Activated CD8-positive, alpha-beta memory T cell treated with anti-CD3 and anti-CD28 coated beads for 24 hours (primary cell): ENCODE measurements around the gene SLC22A23.

Source experiments
- DNase-seq: peaks from one replicate; pipeline ENCODE4 v3.0.0-alpha.2; 2020

Gene SLC22A23

DNA sequence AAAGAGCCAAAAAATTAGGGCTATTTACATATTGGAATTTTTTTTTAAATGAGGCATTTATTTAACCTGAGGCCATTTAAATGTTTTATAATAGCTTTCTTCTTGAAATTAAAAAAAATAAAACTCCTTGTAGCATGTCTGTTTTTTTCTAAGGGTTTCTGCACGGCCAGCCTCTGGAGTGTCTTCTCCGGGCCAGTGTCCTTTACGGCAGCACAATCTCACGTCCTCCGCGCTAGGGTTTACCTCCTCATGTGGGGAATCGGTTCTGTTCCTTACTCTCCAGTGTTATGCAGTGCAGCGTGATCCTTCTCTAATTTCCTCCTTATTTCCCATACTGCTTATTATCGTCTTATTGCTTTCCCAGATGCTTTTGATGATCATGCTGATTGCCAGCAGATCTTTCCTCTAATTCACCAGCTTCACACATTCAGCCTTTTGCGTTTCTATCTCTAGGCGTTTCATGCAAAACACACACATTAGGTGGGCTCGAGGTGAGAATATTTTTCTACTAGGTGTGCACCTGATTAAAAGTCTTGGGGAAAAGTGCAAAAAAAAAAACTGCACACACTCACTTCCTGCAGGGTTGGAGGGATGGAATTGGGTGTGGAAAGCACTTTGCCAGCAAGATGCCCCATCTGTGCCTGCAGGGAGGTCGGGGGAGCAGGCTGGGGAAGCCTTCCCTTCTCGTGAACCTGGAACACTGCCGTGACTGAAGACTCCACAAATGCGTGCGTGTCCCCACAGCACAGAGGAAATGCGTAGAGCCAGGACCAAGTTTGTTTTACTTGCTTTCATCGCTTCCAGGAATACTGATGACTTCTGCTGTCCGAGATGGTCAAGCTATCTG, 142.0 kb downstream of the SLC22A23 start:
- no peak for DNase-seq

DNA sequence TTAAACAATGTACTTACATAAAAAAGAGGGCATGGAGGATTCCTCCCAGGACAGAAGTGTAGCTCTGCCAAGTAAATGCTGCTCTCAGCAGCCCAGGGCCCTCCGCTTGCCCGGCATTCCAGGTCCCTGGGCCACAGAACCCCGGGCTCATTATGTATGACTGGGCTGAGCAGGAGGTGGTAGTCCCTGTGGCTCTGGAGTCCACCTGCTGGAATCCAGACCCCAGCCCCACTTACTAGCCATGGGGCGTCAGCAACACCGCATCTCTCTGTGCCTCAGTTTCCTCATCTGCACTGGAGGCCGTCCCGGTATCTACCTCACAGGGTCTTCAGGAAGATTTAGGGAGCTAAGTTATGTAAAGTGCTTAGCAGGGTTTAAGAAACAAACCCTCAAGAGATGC, 142.7 kb downstream of the SLC22A23 start:
- no peak for DNase-seq

DNA sequence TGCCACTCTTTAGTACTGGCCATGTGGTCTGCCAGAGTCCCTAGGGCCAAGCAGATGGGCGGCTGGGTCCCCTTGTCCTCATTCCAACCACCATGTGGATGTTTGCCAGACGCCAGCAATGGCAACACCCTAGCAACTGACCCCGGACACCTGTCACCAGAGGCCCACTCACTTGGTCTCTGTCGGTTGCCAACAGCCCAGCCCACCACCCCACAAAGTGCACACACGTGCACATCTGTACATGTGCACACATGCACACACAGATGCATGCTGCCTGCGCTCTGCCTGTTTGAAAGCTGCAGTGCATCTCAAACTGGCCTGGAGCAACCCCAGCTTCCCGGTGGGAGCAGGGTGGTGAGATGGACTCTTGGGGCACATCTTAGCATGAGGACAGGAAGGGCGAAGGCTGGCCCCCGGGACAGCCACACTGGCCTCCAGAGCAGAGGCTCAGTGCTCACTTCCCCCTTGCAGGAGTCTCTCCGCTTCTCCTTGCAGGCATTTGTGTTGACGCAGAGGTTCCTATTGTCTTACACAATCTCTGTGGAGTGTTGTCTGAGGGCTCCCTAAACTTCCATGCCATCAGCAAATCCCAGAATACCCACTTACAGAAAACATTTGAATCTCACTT, 144.1 kb downstream of the SLC22A23 start:
- DNase-seq: no peak

DNA sequence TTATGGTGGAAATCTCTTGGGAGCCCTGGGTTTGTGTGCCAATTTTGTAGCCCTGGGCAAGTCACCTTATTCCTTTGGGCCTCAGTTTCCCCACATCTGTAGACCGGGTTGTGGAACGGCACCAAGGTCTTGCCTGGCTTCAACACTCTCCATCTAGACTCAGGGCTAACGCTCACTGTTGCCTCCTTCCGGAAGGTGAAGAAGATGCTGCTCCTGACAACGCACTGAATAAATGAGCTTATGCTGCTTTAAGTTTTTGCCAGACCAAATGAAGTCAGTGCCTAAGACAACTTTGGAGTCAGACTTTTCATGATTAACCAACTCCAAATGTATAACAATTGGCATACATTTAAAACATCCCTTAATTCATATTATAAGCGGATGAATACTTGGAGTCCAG, 145.0 kb downstream of the SLC22A23 start:
- no peak for DNase-seq

DNA sequence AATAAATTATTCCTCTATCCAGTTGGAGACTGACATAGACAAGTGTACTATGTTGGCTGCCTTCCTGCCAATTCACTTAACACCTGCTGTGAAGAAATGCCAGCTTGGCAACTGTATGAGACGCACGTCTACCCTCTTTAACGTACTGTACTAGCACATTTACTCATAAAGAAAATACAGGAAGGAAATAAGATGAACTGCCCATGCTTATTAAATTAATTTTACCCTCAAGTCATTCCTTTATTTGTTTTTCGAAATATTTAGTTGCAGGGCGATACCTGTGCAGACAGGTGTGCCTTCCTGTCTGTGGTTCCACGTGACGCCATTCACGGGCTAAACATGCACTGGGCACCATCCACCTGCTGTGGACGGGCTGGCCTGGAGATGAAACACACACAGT, 146.1 kb downstream of the SLC22A23 start:
- no peak for DNase-seq

DNA sequence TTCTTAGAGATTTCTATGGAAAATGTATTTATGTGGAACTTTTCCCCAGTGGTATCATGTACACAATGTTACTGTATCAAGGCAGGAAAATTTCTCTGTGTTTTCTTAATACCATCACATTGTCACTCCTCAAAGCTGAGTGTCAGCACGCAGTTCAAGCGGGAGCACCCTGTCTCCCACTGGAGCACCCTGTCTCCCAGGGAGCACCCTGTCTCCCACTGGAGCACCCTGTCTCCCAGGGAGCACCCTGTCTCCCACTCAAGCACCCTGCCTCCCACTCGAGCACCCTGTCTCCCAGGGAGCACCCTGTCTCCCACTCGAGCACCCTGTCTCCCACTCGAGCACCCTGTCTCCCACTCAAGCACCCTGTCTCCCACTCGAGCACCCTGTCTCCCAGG, 146.8 kb downstream of the SLC22A23 start:
- no peak for DNase-seq

DNA sequence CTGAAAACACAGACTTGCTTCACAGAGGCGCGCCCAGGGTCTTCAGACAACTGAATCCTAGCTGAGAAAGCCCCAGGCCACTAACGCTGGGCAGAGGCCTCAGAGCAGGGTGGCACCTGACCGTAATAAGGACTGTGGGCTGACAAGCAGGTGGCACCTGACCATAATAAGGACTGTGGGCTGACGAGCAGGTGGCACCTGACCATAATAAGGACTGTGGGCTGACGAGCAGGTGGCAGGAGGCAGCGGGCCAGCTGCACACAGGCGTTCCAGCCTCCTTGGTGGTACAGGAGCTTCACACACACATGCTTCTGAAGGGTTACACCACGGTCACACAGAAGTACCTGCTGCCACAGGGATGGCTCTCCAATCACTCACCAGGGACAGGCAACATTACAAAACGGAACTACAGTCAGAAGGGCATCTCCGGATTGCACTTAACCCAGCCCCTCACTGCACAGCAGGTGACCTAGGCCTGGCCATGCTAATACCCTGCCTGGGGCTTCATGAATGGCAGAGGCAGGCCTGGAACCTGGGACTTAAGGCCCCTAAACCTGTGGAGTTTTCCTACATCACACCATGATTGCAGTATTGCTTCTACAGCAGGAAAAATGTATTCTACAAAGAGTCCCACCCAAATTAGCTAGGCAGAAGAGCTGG, 147.3 kb downstream of the SLC22A23 start:
- no peak for DNase-seq

DNA sequence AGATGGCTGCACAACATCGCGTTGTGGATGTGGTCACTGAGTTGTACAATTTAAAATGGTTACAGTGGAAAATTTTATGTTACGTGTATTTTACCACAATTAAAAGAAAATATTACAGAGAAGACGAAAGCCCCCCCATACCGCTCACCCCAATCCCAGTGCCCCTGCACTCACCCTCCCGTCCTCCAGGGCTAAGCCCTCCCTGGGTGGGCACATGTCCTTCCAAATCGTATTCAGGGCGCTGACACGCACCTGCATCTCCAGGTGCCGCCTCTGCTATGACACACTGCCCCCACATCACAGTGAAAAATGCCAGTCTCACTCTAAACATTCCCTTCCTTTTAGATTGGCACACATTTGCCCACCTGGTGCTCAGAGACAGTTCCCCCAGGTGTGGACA, 148.7 kb downstream of the SLC22A23 start:
- no peak for DNase-seq

DNA sequence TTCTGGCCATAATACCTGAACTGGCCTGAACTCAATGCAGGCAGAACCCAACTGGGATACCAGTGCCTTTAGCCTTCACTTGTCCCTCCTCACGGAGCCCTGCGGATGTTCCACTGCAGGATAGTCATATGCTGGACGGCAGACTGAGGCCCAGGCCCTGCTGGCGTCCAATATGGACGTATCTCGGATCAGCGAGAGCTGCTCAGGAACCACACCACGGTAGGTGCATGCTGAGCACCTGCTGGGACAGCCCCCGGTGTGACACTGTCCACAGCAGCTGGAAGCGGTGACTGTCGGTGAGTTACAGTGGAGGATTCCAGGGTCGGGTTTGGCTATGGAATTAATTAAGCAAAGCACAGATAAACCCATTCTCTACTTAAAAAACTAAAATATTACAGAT, 149.4 kb downstream of the SLC22A23 start:
- DNase-seq: no peak

DNA sequence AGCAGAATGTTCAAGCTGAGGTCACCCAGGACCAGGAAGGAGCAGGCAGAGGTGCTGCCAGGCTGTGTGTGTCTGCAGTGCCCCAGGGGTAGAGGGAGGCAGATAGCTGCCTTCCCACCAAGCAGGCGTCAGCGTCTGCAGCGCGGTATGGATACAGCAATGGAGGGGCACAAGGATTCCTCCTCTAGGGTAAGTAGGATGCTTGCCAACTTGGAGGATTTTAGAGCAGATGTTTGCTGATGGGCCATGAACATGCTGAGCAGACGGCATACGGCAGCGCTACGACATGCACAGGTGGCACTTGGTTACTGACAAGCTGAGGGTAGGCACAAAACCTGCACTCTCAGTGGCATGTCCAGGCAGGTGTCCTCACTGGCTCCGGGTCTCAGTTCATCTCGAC, 150.0 kb downstream of the SLC22A23 start:
- no peak for DNase-seq

DNA sequence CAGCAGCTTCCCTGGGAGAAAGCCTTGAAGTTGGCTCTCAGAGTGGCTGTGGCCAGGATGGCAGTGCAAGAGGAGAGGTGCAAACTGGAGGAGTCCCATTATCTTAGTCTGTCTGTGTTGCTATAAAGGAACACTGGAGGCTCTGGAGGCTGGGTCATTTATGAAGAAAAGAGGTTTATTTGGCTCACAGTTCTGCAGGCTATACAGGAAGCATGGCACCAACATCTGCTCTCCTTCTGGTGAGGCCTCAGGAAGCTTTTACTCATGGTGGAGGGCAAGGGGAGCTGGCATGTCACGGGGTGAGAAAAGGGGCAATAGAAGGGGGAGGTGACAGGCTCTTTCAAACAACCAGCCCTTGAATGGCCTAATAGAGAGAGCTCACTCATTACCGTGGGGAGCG, 151.0 kb downstream of the SLC22A23 start:
- no peak for DNase-seq

DNA sequence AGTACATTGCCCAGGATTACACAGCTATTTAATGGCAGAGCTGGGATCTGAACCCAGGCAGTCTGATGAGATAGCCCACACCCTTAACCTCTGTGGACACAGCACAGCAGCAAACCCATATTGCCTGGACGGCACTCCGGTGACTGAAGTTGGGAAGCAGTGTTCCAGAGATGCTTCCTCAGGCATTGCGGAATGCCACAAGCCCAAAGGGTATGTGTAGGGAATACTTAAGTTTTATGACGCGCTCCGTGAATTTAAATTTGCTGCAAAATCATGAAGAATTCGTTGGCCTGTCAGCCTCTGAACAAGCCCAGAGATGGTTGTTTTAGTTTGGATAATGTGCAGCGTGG, 151.7 kb downstream of the SLC22A23 start:
- DNase-seq: no peak

DNA sequence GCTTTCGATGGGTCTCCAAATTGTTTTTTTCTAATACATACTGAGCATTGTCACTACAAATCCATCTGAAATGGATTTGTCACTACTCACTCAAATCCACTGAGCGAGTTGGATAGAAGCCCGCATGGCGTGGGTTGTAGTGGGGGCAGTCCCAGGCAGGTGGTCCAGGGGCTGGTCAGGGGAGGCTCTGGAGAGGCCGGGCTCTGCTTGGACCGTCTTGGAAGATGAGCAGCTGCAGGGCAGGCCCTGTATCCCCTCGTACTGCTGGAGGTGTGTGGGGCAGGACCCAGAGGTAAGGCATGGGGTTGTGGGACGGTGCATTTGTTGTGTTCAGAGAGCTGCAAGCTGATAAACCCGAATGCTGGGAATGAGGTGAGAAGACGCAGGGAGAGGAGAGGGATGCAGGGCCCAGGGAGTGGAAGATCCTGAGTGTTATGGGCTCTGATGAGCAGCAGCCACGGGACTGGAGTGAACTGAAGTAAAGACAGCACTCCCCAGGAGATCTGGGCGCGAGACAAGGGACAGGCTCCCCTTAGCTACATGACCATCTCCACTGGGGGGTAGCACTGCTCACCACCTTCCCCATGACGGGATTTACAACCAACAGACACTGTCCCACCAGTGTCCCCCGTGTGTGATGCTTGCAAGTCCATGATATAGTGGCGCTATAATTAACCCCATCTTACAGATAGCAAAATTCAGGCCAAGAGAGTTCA, 152.2 kb downstream of the SLC22A23 start:
- no peak for DNase-seq

DNA sequence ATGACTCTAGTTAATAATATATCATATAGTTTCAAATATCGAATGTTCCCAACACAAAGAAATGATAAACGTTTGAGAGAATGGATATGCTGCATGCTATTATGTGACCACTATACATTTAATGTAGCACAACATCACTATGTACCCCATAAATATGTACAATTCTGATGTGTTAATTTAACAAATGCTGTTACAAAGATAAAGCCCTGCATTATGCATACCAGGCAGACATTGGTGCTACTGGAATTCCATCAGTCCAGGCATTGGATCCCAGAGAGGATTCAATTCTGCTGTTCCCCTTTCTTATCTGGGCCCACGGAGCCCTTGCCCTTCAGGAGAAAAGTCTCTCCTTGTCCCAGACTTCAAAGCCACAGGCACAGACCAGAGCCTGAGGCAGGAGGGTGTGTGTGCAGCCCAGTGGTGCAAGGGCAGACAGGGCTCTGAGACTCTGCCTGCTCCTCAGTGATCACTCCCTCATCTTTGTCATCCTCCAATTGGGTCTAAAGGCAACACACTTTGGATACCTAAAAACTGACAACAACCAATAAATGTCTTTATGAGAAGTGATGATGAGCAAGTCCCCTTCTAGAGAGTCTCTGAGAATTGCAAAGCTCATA, 152.9 kb downstream of the SLC22A23 start:
- DNase-seq: no peak

DNA sequence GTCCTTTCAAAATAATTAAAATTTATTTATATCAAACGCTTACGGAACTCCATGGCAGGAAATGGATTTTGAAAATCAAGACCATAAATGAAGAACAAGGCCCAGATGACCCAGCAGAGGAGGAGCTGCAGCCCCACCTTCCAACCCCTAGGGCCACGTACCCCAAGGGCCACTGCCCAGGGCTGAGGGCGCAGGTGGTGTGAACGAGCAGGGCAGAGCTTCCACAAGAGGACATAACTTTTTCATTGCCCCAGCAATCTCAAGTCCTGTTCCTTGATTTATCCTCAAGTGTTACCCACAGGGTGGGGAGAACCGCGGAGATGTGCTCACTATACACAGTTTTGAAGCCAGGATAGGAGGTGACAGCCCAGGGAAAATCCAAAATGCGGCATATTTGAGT, 155.3 kb downstream of the SLC22A23 start:
- no peak for DNase-seq

DNA sequence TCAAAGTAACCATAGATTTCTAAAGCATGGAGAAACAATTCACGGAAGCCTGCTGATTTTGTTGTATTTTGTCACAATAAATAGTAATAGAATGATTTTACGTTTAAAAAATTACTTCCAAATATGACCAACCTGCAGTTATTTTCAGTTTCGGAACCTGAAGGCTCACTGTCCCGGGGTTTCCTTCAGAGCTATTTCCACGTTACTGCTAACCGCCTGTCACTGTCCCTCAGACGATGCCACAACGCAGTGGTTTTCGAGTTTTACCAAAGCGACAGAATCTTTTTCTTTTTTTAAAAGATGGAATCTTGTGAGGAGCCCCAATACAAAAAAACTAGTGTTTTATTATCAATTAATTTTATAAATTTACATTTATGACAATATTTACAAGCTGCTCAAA, 157.6 kb downstream of the SLC22A23 start:
- no peak for DNase-seq

DNA sequence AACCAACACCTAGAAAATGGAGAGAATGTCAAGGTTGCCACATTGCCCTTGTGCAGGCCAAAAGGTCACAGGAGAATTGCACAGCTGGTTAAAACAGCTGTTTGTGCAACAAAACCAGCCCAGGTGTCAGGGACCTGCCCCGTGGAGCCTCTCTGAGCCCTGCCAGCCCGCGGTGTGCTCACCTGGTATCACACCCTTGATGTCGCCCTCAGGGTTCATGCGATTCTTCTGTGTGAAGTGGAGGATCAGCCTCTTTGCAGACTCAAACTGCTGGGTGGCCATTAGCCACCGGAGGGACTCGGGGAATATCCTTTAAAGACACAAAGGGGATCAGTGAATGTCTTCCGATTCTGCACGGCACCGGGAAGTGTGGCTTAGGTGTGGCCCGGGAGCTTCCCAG, 158.9 kb downstream of the SLC22A23 start:
- DNase-seq: no peak

DNA sequence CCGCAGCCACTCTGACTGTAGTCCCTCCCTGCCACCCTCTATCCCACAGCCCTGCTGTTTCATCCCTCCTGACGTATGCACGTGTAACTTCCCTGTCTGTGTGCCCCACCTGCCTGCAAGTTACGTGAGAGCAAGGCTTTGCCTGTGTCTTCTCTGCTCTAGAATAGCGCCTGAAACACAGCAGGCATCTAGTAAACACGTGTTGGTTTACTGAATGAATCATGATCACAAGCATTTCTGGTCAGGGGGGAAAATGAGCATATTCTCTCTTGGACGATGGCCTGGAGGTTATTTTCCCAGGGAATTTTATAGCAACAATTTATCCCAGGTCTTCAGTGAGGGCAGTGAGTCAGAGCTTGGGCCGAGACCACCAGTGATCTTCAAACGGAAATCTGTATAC, 159.8 kb downstream of the SLC22A23 start:
- DNase-seq: no peak

DNA sequence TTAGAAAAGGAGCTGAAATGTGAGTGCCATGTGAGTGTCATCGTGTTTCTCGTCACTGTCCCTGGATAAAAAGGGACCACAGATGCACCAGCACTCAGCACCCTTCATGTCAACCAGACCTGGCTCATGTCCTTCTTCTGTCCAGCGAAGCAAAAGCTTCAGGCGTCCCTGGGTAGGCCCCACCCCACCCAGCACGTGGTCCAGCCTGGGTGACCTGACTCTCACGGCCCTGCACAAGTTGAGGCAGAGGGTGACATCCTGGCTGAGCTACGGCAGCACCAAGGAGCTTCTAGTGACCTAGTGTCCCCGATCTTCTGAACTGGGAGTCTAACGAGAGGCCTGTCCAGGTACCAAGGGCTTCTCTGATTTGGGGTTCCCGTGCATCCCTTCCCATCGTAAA, 160.3 kb downstream of the SLC22A23 start:
- DNase-seq: no peak

DNA sequence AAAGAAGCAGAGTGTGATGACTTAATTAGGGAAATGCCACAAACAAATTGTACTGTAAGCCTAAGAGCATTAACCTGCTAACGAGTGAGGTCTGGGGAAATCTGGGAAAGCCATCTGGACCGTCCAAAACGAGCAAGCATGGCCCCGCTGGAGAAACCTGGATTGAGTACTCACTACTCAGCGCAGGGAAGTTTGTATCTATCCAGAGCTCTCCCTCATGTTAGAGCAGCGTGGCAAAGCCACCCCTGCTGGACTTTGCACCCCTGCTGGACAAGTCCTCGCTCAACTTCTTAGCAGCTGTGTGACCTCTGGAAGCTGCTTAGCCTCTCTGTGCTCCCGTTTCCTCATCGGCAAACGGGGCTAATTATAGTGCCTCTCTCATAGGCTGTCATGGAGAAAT, 160.8 kb downstream of the SLC22A23 start:
- DNase-seq: no peak

DNA sequence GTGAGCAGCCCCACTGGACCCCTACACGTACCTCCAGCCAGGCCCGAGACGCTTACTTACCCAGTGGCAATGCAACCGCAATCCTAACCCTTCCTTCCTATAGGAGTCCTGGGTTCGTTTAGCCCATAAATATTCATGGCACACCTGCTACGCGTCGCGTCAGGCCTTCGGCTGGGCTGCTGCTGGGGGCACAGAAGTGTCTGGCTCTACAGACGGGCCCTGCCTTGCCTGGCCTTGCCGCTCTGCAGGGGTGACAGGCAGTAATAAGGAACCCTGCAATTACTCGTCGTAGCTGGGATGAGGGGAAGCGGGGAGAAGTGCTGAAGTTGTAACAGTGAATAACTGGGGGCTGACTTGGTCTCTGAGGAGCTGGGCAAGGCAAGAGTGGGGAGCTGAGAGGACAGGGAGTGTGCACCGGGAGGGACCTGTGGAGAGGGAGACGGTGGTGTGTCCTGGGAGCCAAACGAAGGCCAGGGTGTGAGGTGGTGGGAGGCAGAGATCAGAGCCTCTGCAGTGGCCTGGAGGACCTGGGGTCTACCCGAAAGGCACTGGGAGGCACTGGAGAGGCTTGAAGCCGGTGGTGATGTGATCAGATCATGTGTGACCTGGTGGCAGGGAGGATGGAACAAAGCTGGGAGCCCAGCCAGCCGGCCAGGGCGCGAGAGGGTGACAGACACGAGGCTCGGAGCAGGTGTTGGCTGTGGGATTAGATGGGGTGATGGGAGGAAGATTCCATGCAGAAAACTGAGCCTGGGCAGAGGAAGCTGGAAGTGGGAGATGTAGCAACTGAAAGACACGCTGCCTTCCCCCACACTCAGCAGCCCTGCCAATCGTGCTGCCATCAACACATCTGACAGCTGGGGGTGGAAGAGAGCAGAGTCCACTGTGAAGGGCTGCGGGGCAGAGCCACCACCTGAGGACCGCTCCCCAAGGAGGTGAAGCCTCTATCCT, 161.7 kb downstream of the SLC22A23 start:
- no peak for DNase-seq

DNA sequence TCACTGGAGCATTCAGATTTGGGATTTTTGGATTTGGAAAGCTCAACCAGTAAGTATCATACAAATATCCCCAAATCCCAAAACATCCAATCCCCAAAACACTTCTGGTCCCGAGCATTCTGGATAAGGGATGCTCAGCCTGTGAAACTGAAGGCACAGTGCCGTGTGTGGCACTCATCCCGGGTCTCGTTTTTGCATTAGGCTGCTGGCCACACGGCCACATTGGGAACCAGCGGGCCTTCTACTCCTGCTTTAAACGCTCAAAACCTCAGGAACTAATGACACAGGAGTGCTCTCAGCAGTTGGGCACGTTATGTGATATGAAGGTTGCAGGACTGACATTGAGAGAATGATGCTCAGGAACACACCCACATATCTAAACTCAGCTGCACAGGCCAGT, 162.5 kb downstream of the SLC22A23 start:
- DNase-seq: no peak
